ENCODE results near the gene ERGIC1. TPM values are rescaled to one million over a fixed set of nuclear protein-coding genes. Genes with fewer than 3 reads are reported as not detected.

Gene ERGIC1
- polyA plus RNA-seq, 3 donors from 2014 or later = 40.7 to 61.9 (median 61.7) TPM

DNA sequence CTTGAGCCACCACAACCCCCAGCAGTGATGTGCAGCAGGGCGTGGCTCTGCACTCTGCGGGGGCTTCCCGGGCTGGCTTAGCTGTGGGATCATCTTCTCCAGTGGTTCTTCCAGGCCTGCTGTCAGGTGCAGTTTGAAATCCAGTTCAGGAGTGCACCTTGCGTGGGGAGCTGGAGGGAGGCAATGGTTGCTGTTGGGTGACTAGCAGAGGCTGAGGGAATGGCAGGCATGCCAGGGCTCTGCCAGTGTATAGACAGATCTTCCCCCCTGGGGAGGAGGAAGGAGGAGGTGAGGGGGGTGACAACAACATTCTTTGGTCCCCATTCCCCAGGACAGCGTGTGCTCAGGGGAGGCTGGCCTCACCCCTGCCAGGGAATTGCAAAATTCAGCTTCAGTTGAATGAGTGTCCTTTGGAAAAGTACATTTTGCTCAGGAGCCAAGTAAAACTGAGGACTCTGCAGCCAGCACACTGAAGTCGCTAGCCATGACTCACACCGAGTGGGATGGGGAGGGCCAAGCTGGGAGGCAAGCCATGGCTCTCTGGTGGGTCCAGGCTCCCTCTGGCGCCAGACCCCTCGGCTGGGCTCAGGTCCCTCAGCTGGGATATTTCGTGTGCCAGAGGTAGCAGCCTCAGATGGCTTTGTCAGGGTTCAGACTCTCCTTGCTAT is 35.0 kb downstream of the ERGIC1 start:
- no peak for DNase-seq
- peaks cover 0 to 3% (median 0%) of the 10 kb centered on the region in 3 donors for H3K27me3 Mint-ChIP-seq (ENCODE audit: low read depth in 3 of 3)
- H3K4me1 Mint-ChIP-seq = peaks cover 18 to 21% of the 10 kb centered on the region in 2 donors
- H3K9me3 Mint-ChIP-seq = no peaks in the 10 kb centered on the region
- H3K4me3 Mint-ChIP-seq = no peak overlapping the region
- H3K27ac Mint-ChIP-seq = peak overlapping the region in 3 of 6 donors; percentile 65 to 71 (median 67)
- peaks cover 0 to 9% (median 0%) of the 10 kb centered on the region in 3 donors for H3K36me3 Mint-ChIP-seq

DNA sequence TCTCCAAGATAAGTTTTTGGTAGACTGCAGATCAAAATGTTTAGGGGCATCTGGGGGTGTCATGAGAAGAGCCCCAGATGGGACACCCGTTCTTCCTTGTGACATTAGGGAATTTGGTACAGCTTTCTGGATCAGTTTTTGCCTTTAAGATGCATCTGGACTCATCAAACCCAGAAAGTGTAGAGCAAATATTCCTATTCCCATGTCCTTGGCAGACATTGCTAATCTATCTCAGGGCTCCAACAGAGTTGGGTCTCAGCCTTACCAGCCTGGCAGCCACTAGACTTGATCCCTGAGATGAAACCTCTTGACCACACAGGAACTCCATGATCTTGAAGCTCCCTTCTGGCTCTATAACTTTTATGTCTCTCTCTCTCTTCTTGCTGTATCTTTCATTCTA is 35.6 kb downstream of the ERGIC1 start:
- peaks cover 0 to 3% (median 0%) of the 10 kb centered on the region in 3 donors for H3K27me3 Mint-ChIP-seq (ENCODE audit: low read depth in 3 of 3)
- no peaks in the 10 kb centered on the region for H3K9me3 Mint-ChIP-seq
- no peak overlapping the region for H3K4me3 Mint-ChIP-seq
- DNase-seq = no peak
- peaks cover 22% of the 10 kb centered on the region in 2 donors for H3K4me1 Mint-ChIP-seq
- H3K36me3 Mint-ChIP-seq = peaks cover 0 to 9% (median 0%) of the 10 kb centered on the region in 3 donors
- H3K27ac Mint-ChIP-seq = no peak overlapping the region

DNA sequence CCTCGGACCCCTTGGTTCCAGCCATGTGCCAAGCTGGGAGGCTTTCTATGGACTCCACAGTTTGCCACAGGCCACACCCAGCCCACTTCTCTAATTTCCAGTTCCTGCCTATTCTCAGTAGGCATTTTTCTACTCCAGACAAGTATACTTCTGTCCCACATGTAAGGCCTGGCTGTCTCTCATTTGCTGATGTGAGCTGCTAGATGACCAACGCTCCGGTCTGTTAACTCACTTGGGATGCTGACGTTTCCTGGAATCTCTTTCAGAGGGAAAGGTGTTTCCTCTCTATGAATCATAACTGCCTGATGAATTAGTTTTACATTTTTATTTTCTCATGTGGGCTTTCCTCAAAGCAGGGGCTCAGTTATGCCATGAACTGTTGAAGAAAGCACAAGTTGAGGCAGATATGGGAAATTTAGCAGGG is 36.3 kb downstream of the ERGIC1 start:
- H3K4me3 Mint-ChIP-seq = no peak overlapping the region
- peaks cover 0 to 3% (median 0%) of the 10 kb centered on the region in 3 donors for H3K27me3 Mint-ChIP-seq (ENCODE audit: low read depth in 3 of 3)
- no peak for DNase-seq
- peaks cover 25 to 29% of the 10 kb centered on the region in 2 donors for H3K4me1 Mint-ChIP-seq
- no peaks in the 10 kb centered on the region for H3K9me3 Mint-ChIP-seq
- H3K27ac Mint-ChIP-seq = no peak overlapping the region
- H3K36me3 Mint-ChIP-seq = peaks cover 0 to 9% (median 0%) of the 10 kb centered on the region in 3 donors

DNA sequence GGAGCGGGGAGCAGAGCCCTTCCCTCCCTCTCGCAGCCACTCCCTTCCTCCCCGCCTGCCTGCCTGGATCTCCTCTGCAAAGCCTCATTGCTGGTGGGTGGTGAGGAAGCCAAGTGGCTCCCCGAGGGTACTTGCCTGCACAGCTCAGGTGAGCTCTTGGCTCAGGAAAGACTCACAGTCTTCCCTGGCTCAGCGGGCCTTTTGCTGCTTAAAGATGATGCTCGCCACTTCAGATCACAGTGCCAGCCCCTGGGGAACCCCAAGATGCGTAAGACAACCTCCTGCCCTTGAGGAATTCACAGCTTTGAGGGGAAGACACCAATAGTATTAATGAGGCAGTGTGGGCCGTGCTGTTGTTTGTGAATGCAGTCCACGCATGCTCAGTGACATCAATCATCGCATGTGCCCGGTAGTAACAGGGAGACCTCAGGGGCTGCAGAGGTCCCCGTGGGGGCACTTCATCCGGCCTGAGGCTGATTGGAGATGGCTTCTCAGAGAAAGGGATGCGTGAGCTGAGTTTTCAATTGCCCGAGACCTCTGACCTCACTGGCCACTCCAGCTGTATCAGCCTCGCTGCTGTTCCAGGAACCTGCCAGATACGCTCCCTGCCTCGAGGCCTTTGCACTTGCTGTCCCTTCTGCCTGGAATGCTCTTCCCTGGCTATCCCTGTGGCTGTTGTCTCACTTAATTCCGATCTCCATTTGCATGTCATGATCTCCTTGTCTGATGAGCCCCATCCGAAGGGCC is 36.8 kb downstream of the ERGIC1 start:
- Mint-ChIP-seq H3K36me3 (peaks cover 0 to 9% (median 0%) of the 10 kb centered on the region in 3 donors), H3K27ac (no peak overlapping the region), H3K4me1 (peaks cover 29 to 34% of the 10 kb centered on the region in 2 donors), H3K4me3 (no peak overlapping the region), H3K9me3 (no peaks in the 10 kb centered on the region), H3K27me3 (ENCODE audit: low read depth in 3 of 3) (peaks cover 0 to 3% (median 0%) of the 10 kb centered on the region in 3 donors)
- no peak for DNase-seq

DNA sequence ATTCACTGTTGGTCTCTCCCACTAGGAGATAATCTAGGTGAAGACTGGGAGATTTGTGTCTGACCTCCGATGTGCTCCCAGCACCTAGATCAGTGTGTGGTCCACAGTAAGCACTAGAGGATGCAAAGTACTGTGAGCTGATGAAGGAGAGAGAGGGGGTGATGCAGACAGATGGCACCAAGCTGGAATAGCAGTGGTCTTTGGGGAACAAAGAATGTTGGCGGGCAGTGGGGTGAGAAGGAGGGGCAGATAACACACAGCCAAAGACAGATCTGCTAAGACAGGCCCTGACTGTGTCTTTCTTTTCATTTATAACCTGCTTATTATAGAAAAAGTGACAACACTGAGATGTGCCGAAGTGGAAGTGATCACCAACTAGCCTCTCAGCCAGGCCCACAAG is 37.5 kb downstream of the ERGIC1 start:
- Mint-ChIP-seq H3K4me1 (peaks cover 31 to 40% of the 10 kb centered on the region in 2 donors), H3K9me3 (no peaks in the 10 kb centered on the region), H3K27ac (no peak overlapping the region), H3K4me3 (no peak overlapping the region), H3K27me3 (ENCODE audit: low read depth in 3 of 3) (peaks cover 0 to 3% (median 0%) of the 10 kb centered on the region in 3 donors), H3K36me3 (peaks cover 0 to 9% (median 0%) of the 10 kb centered on the region in 3 donors)
- DNase-seq = no peak

DNA sequence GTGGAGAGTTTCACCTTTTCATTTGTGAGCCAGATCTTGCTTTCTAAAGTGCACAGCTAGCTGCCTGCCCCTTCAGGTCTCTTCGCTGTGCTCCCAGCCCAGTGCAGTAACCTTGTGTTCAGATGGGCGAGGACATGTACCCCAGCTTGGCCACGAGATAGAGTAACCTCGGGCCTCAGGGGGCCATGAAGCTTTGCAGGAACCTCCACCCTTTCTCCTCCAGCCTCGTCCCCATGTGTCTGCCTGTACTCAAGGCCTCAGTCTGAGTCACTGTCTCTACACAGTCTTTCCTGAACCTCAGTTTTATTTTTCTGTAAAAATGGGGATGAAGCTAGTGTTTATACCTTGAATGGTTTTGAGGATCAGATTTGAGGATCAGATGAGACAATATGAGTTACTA is 37.9 kb downstream of the ERGIC1 start:
- H3K4me3 Mint-ChIP-seq = no peak overlapping the region
- peaks cover 0 to 5% (median 0%) of the 10 kb centered on the region in 3 donors for H3K36me3 Mint-ChIP-seq
- peak overlapping the region in 2 of 6 donors; percentile 31 to 50 for H3K27ac Mint-ChIP-seq
- H3K4me1 Mint-ChIP-seq = peaks cover 31 to 40% of the 10 kb centered on the region in 2 donors
- no peak for DNase-seq
- peaks cover 0 to 3% (median 0%) of the 10 kb centered on the region in 3 donors for H3K27me3 Mint-ChIP-seq (ENCODE audit: low read depth in 3 of 3)
- H3K9me3 Mint-ChIP-seq = no peaks in the 10 kb centered on the region

DNA sequence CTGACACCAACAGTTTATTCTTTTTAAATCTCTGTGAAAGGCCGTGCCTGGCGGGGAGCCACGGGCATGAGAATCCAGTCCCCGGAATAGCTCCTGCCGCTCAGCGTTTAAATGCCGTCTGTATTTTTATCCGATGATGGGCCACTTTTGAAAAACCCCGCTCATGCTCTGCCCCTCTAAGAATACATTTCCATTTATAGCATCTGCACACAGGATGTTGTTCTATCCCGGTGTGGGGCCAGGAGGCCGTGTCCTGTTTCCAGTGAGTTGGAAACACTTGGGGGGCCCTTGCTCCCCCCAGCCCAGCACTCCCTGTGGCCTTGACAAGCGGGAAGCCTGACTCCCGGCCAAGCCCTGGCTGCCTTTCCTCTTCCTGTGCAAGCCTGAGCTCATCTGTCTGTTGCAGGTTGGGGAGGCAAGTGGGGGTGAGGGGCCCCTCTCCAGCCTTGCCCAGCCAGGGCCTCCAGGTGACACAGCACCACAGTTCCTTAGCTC is 39.0 kb downstream of the ERGIC1 start:
- no peak for DNase-seq
- Mint-ChIP-seq H3K36me3 (peaks cover 0 to 5% (median 0%) of the 10 kb centered on the region in 3 donors), H3K9me3 (no peaks in the 10 kb centered on the region), H3K4me3 (no peak overlapping the region), H3K27ac (peak overlapping the region in 2 of 6 donors; percentile 12 to 36), H3K4me1 (peaks cover 35 to 50% of the 10 kb centered on the region in 2 donors), H3K27me3 (ENCODE audit: low read depth in 3 of 3) (peaks cover 0 to 3% (median 2%) of the 10 kb centered on the region in 3 donors)

DNA sequence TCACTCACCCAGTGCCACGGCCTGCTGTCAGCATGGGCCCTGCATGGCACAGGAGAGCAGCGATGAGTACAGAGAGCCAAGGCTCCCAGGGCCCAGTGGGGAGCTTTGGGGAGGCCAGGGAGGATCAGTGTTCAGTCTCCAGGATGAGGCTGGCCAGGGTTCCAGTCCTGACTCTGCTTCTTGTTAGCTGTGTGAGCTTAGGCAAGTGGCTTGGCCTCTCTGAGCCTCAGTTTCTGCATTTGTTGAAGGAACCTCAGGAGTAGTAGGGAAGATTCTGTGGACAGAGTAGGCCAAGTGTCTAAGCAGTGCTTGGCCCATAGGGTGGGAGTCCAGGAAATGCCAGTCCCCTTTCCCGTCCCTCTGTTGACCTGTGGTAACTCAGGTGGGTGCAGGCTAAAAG is 39.5 kb downstream of the ERGIC1 start:
- no peak overlapping the region for H3K4me3 Mint-ChIP-seq
- peaks cover 0 to 2% (median 0%) of the 10 kb centered on the region in 3 donors for H3K36me3 Mint-ChIP-seq
- H3K27me3 Mint-ChIP-seq (ENCODE audit: low read depth in 3 of 3) = peaks cover 0 to 2% (median 2%) of the 10 kb centered on the region in 3 donors
- peak overlapping the region in 1 of 6 donors; percentile 26 for H3K27ac Mint-ChIP-seq
- H3K9me3 Mint-ChIP-seq = no peaks in the 10 kb centered on the region
- H3K4me1 Mint-ChIP-seq = peaks cover 30 to 53% of the 10 kb centered on the region in 2 donors
- DNase-seq = no peak

DNA sequence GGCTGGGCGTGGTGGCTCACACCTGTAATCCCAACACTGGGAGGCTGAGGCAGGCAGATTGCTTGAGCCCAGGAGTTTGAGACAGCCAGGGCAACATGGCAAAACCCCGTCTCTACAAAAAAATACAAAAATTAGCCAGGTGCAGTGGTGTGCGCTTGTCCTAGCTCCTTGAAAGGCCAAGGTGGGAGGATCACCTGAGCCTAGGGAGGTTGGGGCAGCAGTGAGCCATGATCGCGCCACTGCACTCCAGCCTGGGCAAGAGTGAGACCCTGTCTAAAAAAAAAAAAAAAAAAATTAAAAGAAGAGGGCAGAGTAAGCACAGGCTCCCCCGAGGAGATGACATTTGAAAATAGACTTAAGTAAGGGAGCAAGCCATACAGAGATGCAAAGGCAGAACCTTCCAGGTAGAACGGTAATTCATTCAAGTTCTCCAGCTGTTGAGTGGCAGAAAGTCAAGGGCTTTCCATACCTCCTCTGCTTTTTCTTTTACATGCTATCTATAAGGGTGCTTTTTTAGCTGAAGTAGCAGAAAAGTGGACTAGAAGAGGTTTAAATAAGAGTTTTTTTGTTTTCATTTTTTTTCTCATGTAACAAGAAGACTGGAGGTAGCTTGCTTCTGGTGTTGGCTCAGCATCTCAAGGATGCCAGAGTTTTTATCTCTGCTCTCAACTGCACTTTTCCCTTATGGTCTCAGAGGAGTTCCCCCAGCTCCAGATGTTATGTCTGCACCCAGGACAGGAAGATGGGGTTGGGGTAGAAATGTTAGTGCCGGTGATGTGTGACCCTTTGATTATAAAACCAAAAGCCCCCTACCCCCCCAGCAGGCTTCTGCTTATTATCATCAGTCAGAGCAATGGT is 40.8 kb downstream of the ERGIC1 start:
- H3K9me3 Mint-ChIP-seq = no peaks in the 10 kb centered on the region
- H3K27ac Mint-ChIP-seq = peak overlapping the region in 4 of 6 donors; percentile 7 to 40 (median 24)
- H3K4me1 Mint-ChIP-seq = peaks cover 24 to 57% of the 10 kb centered on the region in 2 donors
- no peak overlapping the region for H3K4me3 Mint-ChIP-seq
- H3K27me3 Mint-ChIP-seq (ENCODE audit: low read depth in 3 of 3) = peaks cover 0 to 4% (median 0%) of the 10 kb centered on the region in 3 donors
- no peaks in the 10 kb centered on the region for H3K36me3 Mint-ChIP-seq
- no peak for DNase-seq

DNA sequence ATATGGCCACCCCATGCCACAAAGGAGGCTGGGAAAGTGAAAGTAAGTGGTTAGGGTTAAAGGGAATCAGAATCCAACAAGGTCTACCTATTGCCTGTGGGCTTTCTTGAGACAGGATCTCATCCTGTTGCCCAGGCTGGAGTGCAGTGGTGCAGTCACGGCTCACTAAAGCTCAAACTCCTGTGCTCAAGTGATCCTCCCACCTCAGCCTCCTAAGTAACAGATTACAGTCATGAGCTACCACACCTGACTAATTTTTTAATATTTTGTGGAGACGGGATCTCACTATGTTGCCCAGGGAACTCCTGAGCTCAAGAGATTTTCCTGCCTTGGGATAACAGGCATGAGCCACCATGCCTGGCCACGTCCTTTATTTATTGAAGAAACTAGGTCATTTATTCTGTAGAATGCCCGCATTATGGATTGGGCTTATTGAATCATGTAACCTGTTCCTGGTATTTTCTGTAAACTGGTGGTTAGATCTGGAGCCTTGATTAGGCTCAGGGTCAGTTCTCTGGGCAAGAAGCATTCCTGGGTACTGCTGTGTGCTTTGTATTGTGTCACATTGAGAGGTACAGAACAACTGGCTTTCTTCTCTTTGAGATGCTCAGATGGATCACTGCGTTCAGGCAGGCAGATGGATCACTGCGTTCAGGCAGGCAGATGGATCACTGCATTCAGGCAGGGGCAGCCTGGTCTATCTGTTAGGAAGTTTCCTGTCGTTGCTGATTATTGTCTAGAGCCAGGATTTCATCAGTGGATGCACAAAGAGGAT is 41.6 kb downstream of the ERGIC1 start:
- no peak for DNase-seq
- H3K27ac Mint-ChIP-seq = peak overlapping the region in 5 of 6 donors; percentile 7 to 69 (median 23)
- no peaks in the 10 kb centered on the region for H3K9me3 Mint-ChIP-seq
- H3K4me3 Mint-ChIP-seq = no peak overlapping the region
- H3K36me3 Mint-ChIP-seq = no peaks in the 10 kb centered on the region
- peaks cover 24 to 57% of the 10 kb centered on the region in 2 donors for H3K4me1 Mint-ChIP-seq
- H3K27me3 Mint-ChIP-seq (ENCODE audit: low read depth in 3 of 3) = peaks cover 0 to 7% (median 0%) of the 10 kb centered on the region in 3 donors

DNA sequence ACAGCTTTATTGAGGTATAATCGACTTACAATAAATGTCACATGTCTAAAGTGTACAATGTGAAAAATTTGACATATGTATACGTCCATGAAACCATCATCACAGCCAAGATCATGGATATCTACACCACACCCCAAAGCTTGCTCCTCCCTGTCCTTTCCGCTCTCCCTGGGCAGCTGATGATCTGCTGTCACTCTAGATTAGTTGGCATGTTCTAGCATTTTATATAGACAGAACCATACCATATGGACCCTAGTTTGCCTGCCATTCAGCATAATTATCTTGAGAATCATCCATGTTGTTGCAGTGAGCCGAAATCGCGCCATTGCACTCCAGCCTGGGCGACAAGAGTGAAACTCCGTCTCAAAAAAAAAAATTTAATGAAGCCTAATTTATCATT is 42.5 kb downstream of the ERGIC1 start:
- Mint-ChIP-seq H3K27ac (no peak overlapping the region), H3K9me3 (no peaks in the 10 kb centered on the region), H3K27me3 (ENCODE audit: low read depth in 3 of 3) (peaks cover 0 to 7% (median 0%) of the 10 kb centered on the region in 3 donors), H3K4me3 (no peak overlapping the region), H3K36me3 (no peaks in the 10 kb centered on the region), H3K4me1 (peaks cover 27 to 61% of the 10 kb centered on the region in 2 donors)
- no peak for DNase-seq

DNA sequence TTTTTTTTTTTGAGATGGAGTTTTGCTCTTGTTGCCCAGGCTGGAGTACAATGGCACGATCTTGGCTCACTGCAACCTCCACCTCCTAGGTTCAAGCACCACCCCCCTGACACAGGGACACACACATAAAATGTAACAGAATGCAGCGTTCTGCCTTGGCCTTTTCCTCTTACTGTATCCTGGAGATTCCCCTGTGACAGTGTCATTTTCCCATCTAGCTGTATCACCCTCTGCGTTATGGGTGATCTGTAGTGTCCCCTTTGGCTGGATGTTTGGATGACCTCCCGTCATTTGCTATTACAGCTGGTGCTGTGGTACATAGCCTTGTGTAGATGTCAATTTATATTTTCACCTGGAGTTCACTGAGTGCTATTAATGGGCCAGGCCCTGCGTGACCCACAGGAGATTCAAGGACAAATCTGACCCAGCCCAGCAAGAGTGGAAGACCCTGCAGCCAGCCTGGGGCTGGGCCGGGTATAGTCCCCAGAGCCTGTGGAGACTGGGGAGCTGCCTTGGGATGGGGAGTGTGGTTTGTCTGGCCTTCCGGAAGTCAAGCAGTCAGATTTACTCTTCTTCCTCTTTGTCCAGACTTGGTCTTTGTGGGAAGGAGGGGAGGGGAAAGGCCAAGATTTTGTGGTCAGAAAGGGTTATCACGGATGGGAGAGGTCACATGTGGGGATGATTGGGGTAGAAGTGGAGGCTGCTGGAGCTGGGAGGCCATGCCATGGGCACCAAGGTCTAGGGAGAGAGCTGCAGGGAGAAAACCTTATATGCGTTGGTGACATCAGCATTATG is 43.6 kb downstream of the ERGIC1 start:
- no peak for DNase-seq
- peaks cover 0 to 7% (median 0%) of the 10 kb centered on the region in 3 donors for H3K27me3 Mint-ChIP-seq (ENCODE audit: low read depth in 3 of 3)
- no peak overlapping the region for H3K4me3 Mint-ChIP-seq
- no peaks in the 10 kb centered on the region for H3K9me3 Mint-ChIP-seq
- H3K27ac Mint-ChIP-seq = peak overlapping the region in 4 of 6 donors; percentile 2 to 80 (median 42)
- H3K4me1 Mint-ChIP-seq = peaks cover 35 to 70% of the 10 kb centered on the region in 2 donors
- H3K36me3 Mint-ChIP-seq = peaks cover 0 to 2% (median 0%) of the 10 kb centered on the region in 3 donors
